Astrocyte of the hippocampus (primary cell): Measurements from ENCODE around the gene RAPGEF2.
"Not testable (repeated sequence)": the region's sequence is repeated elsewhere in the genome, so short reads cannot be mapped to it uniquely, and the experiment has no call there.

Experiments used
- DNase-seq: peaks from one replicate; pipeline ENCODE4 v3.0.0; 2011; ENCODE audit warnings: low read depth, low spot score

RAPGEF2 gene, protein sequence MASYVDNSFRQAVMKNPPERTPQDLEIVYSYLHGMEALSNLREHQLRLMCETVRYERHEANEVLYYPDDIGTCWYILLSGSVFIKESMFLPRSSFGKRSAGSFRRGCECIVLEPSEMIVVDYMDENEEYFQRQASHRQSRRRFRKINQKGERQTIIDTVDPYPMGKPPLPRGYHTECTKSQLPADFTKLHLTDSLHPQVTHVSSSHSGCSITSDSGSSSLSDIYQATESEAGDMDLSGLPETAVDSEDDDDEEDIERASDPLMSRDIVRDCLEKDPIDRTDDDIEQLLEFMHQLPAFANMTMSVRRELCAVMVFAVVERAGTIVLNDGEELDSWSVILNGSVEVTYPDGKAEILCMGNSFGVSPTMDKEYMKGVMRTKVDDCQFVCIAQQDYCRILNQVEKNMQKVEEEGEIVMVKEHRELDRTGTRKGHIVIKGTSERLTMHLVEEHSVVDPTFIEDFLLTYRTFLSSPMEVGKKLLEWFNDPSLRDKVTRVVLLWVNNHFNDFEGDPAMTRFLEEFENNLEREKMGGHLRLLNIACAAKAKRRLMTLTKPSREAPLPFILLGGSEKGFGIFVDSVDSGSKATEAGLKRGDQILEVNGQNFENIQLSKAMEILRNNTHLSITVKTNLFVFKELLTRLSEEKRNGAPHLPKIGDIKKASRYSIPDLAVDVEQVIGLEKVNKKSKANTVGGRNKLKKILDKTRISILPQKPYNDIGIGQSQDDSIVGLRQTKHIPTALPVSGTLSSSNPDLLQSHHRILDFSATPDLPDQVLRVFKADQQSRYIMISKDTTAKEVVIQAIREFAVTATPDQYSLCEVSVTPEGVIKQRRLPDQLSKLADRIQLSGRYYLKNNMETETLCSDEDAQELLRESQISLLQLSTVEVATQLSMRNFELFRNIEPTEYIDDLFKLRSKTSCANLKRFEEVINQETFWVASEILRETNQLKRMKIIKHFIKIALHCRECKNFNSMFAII (N-terminal part only)

DNA sequence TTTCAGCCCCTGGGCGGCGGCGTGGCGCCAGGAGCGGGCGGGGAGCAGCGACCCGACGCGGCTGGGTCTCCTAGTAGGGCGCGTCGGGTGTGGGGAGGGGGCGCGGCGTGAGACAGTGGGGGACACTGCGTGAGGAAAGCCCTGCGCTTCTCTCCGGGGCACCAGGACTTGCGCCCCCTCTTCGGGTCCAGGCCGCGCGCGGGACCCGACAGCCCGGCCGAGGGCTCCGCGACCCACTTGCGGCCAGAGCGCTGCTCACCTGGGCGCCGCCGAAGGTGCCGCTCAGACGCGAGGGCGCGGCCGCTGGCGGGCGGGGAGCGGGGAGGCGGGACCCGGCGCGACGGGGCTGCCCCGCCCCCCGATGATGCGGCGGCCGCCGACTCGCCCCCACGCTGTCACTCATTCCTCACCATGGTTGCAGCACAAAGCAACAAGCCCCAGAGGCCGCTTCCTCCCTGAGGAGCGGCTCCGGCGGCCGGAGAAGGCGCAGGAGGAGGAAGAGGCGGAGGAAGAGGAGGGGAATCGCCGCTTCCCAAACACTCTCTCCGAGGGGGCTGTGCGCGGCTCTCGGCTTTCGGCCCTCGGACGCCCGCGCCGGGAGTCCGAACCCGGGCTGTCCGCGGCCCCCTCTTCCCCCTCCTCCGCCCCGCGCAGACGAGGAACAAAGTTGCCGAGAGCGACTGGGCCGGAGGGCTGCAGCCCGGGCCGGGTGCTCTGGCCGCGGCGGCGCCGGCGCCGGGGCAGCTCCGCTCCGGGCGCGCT is at the start of gene RAPGEF2:
TSS of gene RAPGEF2 (plus strand) at position 458 of the 762 bp plus-strand sequence. CDS start 1,084 bp downstream, outside the sequence.
- peak; percentile 97 for DNase-seq

DNA sequence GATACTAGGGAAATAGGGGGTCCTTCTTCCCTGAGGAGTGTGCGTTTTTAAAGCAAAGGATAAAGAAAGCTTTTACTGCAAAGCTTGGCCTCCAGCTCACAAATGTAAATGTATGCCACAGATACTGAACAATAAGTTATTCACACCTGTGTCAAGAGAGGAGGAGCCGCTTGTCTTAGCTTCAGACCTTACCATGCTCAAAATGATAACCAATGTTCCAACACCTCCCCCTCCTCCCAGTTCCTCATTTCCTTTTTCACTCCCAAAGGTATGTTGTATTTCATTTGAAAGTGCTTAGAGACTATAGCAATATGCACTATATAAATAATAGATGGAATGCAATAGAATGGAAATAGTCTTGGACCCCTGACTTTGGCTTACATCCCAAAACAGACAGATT is 47.0 kb upstream of the RAPGEF2 start:
- no peak for DNase-seq

DNA sequence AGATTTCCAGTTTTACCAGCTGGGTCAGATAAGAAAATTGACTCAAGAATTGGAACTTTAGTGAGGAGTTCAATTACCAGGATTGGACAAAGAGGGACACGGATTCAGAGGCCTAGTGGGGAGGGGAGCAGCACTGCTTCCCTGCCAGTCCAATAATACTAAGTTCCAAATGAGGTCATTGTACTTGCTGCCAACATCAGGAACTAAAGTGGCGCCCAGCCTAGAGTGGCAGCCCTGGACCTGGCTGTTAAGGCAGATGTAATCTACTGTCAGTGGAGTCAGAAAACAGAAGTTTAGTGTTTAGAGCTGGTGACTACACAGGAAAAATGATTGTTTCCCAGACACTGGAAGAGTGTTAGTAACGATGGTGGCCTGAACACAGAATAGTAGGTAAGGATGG is 42.7 kb upstream of the RAPGEF2 start:
- DNase-seq = no peak

DNA sequence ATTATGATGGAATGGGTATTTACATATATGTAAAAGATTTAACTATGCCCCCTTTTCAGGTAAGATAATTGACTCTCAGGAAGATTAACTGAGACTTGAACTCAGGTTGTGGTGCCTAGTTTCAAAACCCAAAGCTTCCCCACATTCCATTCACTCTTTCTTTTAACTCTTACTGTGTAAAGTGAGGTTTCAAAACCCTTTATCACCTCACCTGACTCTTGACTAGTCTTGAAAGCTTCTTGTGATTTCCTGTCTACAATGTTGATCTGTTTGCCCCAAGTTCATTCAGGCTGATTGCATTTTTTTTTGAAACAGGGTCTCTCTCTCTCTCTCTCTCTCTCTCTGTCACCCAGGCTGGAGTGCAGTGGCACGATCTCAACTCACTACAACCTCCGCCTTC is 40.5 kb upstream of the RAPGEF2 start:
- no peak for DNase-seq

DNA sequence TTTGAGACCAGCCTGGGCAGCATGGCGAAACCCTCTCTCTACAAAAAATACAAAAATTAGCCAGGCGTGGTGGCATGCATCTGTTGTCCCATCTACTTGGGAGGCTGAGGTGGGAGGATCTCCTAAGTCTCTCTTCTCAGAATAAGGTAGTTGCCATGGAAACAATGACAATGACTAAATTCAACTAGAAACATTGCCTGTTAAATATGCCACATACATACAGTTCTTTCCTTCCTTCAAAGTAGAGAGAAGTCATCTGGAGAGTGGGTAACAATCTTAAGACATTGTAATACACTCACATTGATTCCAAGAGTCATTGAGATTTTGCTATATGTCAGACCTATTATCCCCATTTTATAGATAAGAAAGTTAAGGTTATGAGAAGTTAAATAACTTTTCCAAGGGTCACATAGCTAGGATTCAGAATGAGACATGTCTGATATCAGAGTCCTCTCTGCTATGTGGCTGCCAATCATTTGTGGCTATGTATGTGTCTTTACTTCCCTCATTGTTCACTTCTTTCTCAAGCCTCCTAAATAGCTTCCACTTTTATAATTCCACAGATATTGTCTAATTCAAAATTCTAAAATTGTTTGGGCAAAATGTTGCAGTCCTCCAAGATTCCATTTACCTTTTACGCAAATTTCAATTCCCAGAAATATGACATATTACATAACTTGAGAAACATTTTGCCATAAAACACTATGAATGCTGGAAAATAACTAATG is 37.2 kb upstream of the RAPGEF2 start:
- no peak for DNase-seq

DNA sequence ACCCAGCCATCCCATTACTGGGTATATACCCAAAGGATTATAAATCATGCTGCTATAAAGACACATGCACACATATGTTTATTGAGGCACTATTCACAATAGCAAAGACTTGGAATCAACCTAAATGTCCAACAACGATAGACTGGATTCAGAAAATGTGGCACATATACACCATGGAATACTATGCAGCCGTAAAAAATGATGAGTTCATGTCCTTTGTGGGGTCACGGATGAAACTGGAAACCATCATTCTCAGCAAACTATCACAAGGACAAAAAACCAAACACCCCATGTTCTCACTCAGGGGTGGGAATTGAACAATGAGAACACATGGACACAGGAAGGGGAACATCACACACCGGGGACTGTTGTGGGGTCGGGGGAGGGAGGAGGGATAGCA is 34.7 kb upstream of the RAPGEF2 start:
- not testable (repeated sequence) for DNase-seq

DNA sequence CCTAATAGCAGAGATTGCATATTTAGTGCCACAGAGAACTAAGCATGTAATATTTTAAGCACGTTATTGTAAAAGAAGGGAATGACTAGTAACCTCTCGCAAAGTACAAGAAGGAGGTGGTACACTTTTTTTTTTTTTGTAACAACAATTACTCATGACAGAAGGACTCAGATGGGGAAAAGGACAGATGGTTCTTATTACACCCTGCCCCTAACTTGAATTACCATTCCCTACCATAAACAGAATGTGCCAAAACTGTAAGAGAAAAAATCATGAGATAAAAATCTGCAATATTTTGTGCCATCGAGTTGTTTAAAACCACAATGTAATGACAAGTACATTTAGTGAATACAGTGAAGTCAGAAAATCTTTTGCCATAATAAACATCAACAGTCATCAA is 33.0 kb upstream of the RAPGEF2 start:
- no peak for DNase-seq

DNA sequence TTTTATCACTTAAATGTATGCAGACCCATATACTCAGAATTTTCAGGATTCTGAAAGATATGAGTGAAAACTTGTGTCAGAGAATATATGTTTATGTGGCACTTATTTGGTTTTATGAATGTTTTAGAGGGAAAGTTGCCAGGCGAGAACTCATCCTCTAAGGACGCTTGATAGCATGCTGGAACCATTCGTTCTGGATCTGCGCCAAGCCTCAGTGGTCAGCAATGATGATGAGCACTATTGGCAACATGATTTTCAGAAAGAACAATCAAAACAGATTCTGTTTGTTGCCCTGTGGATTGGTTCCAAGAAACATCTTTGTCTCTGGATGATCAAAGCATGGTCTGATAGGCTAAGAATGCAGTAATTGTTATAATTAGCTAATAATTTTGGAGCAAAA is 32.1 kb upstream of the RAPGEF2 start:
- DNase-seq = peak; percentile 67

DNA sequence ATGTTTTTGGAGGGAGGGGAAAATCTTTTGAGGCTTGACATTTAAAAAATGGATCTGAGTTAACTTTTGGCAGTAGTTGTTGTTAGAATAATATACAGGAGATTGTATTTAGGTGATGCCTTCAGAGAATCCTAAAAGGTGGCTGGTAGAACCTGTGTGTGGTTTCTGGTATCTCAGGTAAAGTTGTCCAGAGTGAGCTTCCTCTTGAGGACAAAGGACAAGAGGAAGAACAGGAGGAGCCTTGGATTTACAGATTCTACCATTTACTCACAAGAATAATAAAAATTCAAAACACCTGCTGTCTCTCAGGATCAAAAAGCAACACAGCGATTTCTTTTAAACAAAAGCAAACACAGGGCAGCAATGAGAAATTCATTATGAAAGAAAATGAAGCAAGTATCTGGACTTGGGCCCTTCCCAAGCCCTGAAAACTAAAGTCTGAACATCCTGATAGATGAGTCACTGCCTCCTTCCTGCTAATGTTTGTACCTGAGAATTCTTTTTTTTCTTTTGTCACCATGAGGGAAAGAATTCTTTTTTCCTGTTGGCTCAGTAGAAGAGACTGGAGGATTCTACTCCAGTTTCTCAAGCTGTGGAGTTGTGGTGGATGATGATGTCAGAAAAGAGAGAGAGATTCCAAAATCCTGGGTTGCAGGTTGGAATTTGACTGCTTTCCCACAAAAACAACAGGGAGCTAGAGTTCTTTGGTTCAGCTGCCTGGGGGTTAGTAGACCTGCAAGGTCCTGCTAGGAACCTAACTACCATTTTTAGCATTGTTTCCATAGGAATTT is 31.5 kb upstream of the RAPGEF2 start:
- DNase-seq = peak; percentile 91

DNA sequence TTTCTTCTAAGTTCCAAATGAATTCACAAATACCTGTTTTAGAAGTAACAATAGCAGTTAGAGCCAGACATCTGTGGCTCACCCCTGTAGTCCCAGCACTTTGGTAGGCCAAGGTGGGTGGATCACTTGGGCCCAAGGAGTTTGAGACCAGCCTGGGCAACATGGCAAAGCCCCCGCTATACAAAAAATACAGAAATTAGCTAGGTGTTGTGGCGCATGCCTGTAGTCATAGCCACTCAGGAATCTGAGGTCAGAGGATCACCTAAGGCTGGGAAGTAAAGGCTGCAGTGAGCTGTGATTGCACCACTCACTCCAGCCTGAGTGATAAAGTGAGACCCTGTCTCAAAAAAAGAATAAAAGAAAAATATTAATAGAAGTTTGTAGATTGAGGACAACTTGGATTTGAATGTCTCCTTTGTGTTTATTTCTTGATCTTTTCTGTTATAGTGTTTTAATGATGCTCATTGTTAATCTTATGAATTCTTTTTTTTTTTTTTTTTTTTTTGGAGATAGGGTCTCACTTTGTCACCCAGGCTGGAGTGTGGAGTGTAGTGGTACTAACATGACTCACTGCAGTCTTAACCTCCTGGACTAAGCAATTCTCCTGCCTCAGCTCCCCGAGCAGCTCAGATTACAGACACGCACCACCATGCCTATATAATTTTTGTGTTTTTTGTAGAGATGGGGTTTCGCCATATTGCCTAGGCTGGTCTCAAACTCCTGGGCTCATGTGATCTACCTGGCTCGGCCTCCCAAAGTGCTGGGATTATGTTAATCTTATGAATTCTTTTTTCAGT is 30.7 kb upstream of the RAPGEF2 start:
- DNase-seq = peak; percentile 23

DNA sequence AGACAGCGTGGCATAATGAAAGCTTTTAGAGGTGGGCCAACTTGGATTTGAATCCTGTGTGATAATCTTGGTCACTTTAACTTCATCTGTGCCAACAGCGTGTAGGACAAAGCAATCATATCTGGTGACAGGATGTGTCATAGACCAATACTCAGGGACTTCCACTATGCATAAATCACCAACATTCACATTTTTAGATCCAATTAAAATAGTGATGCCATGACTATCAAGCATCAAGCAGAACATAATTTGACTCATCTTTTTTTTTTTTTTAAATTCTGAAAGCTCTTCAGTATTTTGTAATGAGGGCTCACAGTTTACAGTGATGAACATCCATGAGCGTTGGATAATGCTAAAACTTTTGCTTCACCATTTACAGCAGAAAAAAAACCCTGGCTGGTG is 27.3 kb upstream of the RAPGEF2 start:
- peak; percentile 23 for DNase-seq

DNA sequence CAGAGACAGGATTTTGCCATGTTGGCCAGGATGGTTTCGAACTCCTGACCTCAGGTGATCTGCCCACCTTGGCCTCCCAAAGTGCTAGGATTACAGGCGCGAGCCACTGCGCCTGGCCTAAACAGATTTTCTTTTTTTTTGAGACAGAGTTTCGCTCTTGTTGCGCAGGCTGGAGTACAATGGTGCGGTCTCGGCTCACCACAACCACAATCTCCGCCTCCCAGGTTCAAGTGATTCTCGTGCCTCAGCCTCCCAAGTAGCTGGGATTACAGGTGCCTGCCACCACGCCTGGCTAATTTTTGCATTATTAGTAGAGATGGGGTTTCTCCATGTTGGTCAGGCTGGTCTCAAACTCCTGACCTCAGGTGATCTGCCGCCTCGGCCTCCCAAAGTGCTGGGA is 25.9 kb upstream of the RAPGEF2 start:
- not testable (repeated sequence) for DNase-seq

DNA sequence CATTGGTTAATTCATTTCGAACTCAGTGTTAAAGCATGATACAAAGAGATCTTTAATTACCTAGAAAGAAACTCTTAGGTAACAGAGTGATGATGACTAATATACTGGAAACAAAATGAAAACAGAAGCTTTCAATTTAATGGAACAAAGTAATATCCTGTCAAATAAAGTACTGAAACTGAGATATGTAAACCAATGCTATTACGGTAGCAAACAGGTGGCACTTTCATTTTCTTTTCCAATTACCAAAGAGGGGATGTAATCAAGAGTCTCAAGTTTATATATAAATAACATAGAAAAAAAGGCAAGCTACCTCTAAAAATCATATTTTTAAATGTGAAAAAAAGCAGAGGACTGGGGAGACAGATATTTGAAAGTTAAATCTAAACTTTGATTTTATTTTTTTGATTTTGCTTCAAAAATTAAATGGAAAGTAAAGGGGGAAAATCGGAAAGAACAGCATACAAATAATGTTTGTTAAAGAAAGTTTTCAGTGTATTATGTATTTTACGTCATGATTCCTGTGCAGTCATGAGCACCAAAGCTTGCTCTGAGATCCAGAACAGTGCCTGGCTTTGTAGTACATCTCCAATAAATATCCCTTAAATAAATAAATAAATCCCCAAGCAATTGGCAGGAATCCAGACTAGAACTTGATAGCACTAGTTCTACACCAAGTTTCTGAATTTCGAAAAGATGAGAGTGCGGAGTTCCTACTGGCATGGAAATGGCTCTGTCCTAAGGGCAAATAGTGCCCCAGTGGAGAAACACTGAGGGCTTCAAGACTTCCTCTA is 25.0 kb upstream of the RAPGEF2 start:
- peak; percentile 14 for DNase-seq

DNA sequence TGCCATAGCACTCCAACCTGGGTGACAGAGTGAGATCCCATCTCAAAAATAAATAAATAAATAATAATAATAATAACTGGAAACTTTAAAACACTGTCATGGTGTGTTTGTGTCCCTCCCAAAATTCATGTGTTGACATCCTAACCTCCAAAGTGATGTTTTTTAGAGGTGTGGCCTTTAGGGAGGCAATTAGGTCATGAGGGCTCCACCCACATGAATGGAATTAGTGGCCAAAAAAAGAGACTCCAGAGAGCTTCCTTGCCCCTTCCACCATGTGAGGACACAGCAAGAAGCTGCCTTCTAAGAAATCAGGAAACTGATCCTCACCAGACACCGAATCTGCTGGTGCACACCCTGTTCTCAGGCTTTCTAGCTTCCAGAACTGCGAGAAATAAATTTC is 23.8 kb upstream of the RAPGEF2 start:
- no peak for DNase-seq

DNA sequence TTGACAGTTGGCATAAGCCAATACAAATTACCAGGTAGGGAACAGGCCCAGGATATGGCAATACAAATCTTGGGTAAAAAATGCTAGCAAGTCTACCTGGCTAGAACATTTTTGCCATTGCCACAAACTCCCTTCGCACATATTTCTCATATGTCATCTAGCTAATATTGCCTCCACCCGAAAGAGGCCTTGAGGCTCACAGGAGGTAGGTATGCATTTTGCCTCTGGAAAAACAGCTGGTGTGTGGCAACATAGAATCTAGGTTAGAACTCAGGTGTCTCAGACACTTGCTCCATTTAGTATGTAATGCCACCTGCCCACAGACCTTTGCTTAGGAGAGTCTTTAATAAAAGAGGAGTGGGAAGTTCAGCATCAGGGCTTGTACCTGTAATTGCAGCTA is 16.3 kb upstream of the RAPGEF2 start:
- no peak for DNase-seq

DNA sequence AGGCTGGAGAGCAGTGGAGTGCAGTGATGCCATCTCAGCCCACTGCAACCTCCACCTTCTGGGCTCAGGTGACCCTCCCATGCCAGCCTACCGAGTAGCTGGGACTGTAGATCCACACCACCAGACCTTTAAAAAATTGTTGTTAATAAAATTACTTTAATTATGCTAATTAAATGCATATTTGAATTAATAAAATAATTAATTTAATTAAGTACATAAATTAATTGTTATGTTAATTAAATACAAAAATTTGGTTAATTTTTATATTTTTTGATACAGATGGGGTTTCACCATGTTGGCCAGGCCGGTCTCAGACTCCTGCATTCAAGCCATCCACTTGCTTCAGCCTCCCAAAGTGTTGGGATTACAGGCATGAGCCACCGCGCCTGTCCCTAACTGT is 12.6 kb upstream of the RAPGEF2 start:
- no peak for DNase-seq

DNA sequence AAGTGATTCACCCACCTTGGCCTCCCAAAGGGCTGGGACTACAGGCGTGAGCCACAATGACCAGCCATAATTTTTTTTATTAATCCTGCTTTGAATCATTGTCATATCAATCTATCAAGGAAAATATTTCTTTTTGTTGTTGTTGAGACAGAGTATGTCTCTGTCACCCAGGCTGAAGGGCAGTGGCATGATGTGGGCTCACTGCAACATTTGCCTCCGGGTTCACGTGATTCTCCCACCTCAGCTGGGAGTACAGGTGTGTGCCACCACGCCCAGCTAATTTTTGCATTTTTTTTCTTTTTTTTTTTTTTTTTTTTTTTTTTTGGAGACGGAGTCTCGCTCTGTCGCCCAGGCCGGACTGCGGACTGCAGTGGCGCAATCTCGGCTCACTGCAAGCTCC is 8.7 kb upstream of the RAPGEF2 start:
- DNase-seq = not testable (repeated sequence)

DNA sequence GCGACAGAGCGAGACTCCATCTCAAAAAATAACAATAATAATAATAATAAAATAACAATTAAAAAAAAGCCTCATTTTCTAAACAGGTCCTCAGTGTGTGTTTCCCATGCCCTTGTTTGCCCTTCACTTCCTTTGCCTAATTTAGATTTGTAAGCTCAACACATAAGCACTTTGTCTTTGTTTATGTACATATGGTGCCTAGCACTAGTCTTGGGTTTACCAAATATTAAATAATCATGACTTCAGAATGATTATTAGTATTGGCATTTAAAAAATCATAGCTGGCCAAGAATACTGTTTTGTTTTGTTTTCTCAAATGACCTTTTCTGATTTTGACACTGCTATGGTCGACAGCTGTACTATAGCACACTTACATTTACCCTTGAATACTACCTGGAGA is 6.4 kb upstream of the RAPGEF2 start:
- no peak for DNase-seq

DNA sequence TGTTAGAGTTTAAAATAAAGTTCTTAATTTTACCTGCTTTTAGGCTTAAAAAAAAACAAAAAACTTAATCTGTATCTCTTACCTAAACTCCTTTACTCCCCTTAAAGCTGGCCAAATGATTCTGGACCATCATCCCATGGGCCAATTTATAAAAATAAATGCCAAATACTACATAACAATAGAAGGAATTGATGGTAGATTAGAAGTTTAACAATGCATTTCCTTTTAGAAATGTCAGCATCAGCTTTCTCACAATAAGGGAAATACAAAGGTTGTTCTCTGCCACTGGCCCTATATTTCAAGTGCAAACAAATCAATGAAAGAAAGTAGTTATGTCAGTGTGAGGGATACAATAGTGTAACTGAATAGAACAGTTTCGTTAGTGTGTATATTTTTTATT is 5.7 kb upstream of the RAPGEF2 start:
- no peak for DNase-seq
